Measurements from ENCODE around the gene STARD13.

STARD13 gene

GRCh38 chr13:33096886-33097605 lies 188.5 kb downstream of the STARD13 start:
- H3K4me3 ChIP-seq (ENCODE audit: low read depth, low read length): no peak overlapping the region
- H3K27me3 ChIP-seq (ENCODE audit: insufficient read depth, low read depth, severe bottlenecking): no peaks in the 10 kb centered on the region
- no peaks in the 10 kb centered on the region for H3K36me3 ChIP-seq
- no peak for DNase-seq
- TF ChIP-seq CTCF (IDR thresholded peaks at IDR 0.05; ENCODE audit: low read depth, low read length): no peak
- H3K9me3 ChIP-seq (ENCODE audit: severe bottlenecking): no peaks in the 10 kb centered on the region
- H3K27ac ChIP-seq: no peak overlapping the region

DNA sequence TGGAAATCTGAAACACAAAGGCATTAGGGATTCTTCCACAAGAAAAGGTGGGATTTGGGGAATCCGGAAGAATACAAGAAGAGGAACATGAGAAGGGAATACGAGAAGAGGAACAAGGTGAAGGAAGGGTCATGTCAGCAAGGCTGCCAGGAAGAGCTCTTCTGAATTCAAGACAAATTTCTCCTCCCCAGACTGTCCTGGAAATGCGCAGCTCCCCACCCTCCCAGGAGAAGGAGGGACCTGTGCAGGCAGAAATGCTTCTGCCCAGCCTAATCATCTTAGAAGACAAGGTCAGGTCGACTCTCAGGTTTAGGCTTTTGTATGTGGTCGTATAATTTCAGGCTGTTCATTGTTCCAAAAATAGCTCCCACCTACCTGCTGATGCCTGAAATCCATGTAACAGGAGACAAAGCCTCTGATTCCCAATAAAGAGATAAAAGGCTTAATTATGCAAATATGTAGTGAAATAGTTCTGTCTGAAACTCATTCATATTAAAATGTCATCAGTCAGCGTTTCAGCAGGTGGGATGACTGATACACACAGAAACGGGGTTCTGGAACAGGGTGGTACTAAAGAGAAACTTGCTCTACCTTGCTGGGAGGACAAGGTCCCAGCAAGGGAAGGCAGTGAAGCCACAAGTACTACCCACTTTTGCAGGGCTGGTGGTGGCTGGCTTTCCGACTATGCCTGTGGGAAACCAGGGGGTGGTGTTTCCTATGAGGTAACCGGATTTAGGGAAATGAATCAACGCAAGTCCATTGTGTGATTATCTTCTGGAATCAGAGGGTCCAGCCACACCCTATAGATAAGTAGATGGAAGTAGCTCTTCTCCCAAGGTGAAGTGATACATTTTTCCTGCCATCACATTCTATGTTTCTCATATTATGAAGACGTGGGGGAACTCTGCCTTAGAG lies 193.2 kb downstream of the STARD13 start:
- no peak for DNase-seq

GRCh38 chr13:33091415-33091774 lies 194.2 kb downstream of the STARD13 start:
- Histone ChIP-seq H3K4me3 (ENCODE audit: low read depth, low read length) (no peak overlapping the region), H3K27me3 (ENCODE audit: insufficient read depth, low read depth, severe bottlenecking) (no peaks in the 10 kb centered on the region), H3K27ac (no peak overlapping the region), H3K36me3 (no peaks in the 10 kb centered on the region), H3K9me3 (ENCODE audit: severe bottlenecking) (no peaks in the 10 kb centered on the region)
- no peak for DNase-seq
- no peak for TF ChIP-seq CTCF (IDR thresholded peaks at IDR 0.05; ENCODE audit: low read depth, low read length)

More for the DNA sequence above, 193.2 kb downstream of the STARD13 start:
- Histone ChIP-seq H3K27me3 (ENCODE audit: insufficient read depth, low read depth, severe bottlenecking) (no peaks in the 10 kb centered on the region), H3K27ac (no peak overlapping the region), H3K36me3 (no peaks in the 10 kb centered on the region), H3K4me3 (ENCODE audit: low read depth, low read length) (no peak overlapping the region), H3K9me3 (ENCODE audit: severe bottlenecking) (no peaks in the 10 kb centered on the region)
- TF ChIP-seq CTCF (IDR thresholded peaks at IDR 0.05; ENCODE audit: low read depth, low read length): no peak

- no peaks in the 10 kb centered on the region for H3K27me3 ChIP-seq (ENCODE audit: insufficient read depth, low read depth, severe bottlenecking)
- H3K27ac ChIP-seq: no peak overlapping the region
- H3K9me3 ChIP-seq (ENCODE audit: severe bottlenecking): no peaks in the 10 kb centered on the region
- H3K4me3 ChIP-seq (ENCODE audit: low read depth, low read length): no peak overlapping the region
- no peaks in the 10 kb centered on the region for H3K36me3 ChIP-seq
- no peak for DNase-seq
- TF ChIP-seq CTCF (IDR thresholded peaks at IDR 0.05; ENCODE audit: low read depth, low read length): no peak
Observed at GRCh38 chr13:33090755-33091414, 194.7 kb downstream of the STARD13 start.

DNA sequence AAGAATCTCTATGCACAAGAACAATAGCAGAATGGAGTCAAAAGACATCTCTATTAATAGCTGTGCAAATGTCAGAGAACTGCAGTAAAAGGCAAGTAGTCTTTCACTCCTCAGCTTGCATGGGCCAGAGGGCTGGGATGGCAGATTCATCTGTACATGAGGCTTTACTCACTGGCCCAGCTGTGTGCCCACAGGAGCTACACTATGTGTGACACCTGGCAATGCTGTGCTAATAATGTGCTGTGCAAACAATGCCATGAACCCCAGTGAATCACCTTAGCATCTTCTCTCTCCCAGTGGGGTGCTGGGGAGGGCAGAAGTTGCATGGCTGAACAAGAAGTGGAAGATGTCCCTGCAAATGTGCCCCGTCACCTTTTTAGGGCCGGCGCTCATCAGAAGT lies 196.2 kb downstream of the STARD13 start:
- no peaks in the 10 kb centered on the region for H3K9me3 ChIP-seq (ENCODE audit: severe bottlenecking)
- H3K27ac ChIP-seq: no peak overlapping the region
- no peaks in the 10 kb centered on the region for H3K27me3 ChIP-seq (ENCODE audit: insufficient read depth, low read depth, severe bottlenecking)
- H3K36me3 ChIP-seq: no peaks in the 10 kb centered on the region
- TF ChIP-seq CTCF (IDR thresholded peaks at IDR 0.05; ENCODE audit: low read depth, low read length): no peak
- no peak for DNase-seq
- H3K4me3 ChIP-seq (ENCODE audit: low read depth, low read length): no peak overlapping the region

All from WERI-Rb-1 (cell line).